ENCODE measurements around the gene CFAP221.

The CFAP221 gene

GRCh38 chr2:119668546-119668945, 124.3 kb downstream of the CFAP221 start:
- DNase-seq (ENCODE audit: insufficient read length, low spot score) (no peak), FAIRE-seq (no peak)
- TF ChIP-seq SPI1 (IDR thresholded peaks at IDR 0.05; ENCODE audit: low read depth, low read length) = no peak
- TF ChIP-seq POLR2AphosphoS5 (IDR thresholded peaks at IDR 0.05; ENCODE audit: low read depth, low read length) = no peak
- no peak for TF ChIP-seq POLR2A (IDR thresholded peaks at IDR 0.05; ENCODE audit: low read depth, low read length)
- no peak for TF ChIP-seq PAX5 (IDR thresholded peaks at IDR 0.05; ENCODE audit: insufficient read depth, low read length, severe bottlenecking)
- TF ChIP-seq POU2F2 (IDR thresholded peaks at IDR 0.05; ENCODE audit: low read depth, low read length) = no peak
- TF ChIP-seq TAF1 (IDR thresholded peaks at IDR 0.05; ENCODE audit: low read depth, low read length) = no peak

DNA sequence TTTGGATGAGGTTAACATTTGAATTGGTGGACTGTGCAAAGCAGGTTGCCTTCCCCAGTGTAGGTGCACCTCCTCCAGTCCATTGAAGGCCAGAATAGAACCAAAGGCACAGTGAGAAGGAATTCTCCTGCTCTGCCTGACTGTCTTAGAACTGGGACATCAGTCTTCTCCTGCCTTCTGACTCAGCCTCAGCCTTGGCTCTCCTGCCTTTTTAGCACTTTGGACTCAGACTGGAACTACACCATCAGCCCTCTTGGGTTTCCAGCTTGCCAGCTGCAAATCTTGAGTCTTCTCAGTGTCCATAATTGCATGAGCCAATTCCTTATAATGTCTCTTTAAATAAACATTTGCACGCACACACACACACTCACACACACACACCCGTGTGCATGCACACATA, 126.8 kb downstream of the CFAP221 start:
- FAIRE-seq (no peak), DNase-seq (ENCODE audit: insufficient read length, low spot score) (no peak)
- TF ChIP-seq POLR2AphosphoS5 (IDR thresholded peaks at IDR 0.05; ENCODE audit: low read depth, low read length) (no peak), POU2F2 (IDR thresholded peaks at IDR 0.05; ENCODE audit: low read depth, low read length) (no peak), TAF1 (IDR thresholded peaks at IDR 0.05; ENCODE audit: low read depth, low read length) (no peak), PAX5 (IDR thresholded peaks at IDR 0.05; ENCODE audit: insufficient read depth, low read length, severe bottlenecking) (no peak)

- no peak for TF ChIP-seq PAX5 (IDR thresholded peaks at IDR 0.05; ENCODE audit: insufficient read depth, low read length, severe bottlenecking)
- no peak for TF ChIP-seq POLR2A (IDR thresholded peaks at IDR 0.05; ENCODE audit: low read depth, low read length)
- TF ChIP-seq SPI1 (IDR thresholded peaks at IDR 0.05; ENCODE audit: low read depth, low read length) = no peak
- no peak for TF ChIP-seq POLR2AphosphoS5 (IDR thresholded peaks at IDR 0.05; ENCODE audit: low read depth, low read length)
- TF ChIP-seq POU2F2 (IDR thresholded peaks at IDR 0.05; ENCODE audit: low read depth, low read length) = no peak
- no peak for TF ChIP-seq TAF1 (IDR thresholded peaks at IDR 0.05; ENCODE audit: low read depth, low read length)
- DNase-seq (ENCODE audit: insufficient read length, low spot score) (no peak), FAIRE-seq (no peak)
These were observed 127.5 kb downstream of the CFAP221 start for GRCh38 chr2:119671752-119672151.

- TF ChIP-seq POU2F2 (IDR thresholded peaks at IDR 0.05; ENCODE audit: low read depth, low read length) (no peak), PAX5 (IDR thresholded peaks at IDR 0.05; ENCODE audit: insufficient read depth, low read length, severe bottlenecking) (no peak), POLR2A (IDR thresholded peaks at IDR 0.05; ENCODE audit: low read depth, low read length) (no peak), SPI1 (IDR thresholded peaks at IDR 0.05; ENCODE audit: low read depth, low read length) (no peak), TAF1 (IDR thresholded peaks at IDR 0.05; ENCODE audit: low read depth, low read length) (no peak), POLR2AphosphoS5 (IDR thresholded peaks at IDR 0.05; ENCODE audit: low read depth, low read length) (no peak)
- FAIRE-seq = no peak
- no peak for DNase-seq (ENCODE audit: insufficient read length, low spot score)
These were observed 128.1 kb downstream of the CFAP221 start for GRCh38 chr2:119672161-119672862.

- FAIRE-seq (no peak), DNase-seq (ENCODE audit: insufficient read length, low spot score) (no peak)
- TF ChIP-seq POLR2AphosphoS5 (IDR thresholded peaks at IDR 0.05; ENCODE audit: low read depth, low read length) (no peak), SPI1 (IDR thresholded peaks at IDR 0.05; ENCODE audit: low read depth, low read length) (no peak), TAF1 (IDR thresholded peaks at IDR 0.05; ENCODE audit: low read depth, low read length) (no peak), POU2F2 (IDR thresholded peaks at IDR 0.05; ENCODE audit: low read depth, low read length) (no peak), POLR2A (IDR thresholded peaks at IDR 0.05; ENCODE audit: low read depth, low read length) (no peak), PAX5 (IDR thresholded peaks at IDR 0.05; ENCODE audit: insufficient read depth, low read length, severe bottlenecking) (no peak)
These were observed 129.5 kb downstream of the CFAP221 start for GRCh38 chr2:119673796-119674195.

- TF ChIP-seq POU2F2 (IDR thresholded peaks at IDR 0.05; ENCODE audit: low read depth, low read length) = no peak
- no peak for TF ChIP-seq TAF1 (IDR thresholded peaks at IDR 0.05; ENCODE audit: low read depth, low read length)
- no peak for TF ChIP-seq PAX5 (IDR thresholded peaks at IDR 0.05; ENCODE audit: insufficient read depth, low read length, severe bottlenecking)
- no peak for TF ChIP-seq POLR2AphosphoS5 (IDR thresholded peaks at IDR 0.05; ENCODE audit: low read depth, low read length)
- no peak for TF ChIP-seq SPI1 (IDR thresholded peaks at IDR 0.05; ENCODE audit: low read depth, low read length)
- no peak for TF ChIP-seq POLR2A (IDR thresholded peaks at IDR 0.05; ENCODE audit: low read depth, low read length)
- DNase-seq (ENCODE audit: insufficient read length, low spot score) (no peak), FAIRE-seq (no peak)
These were observed 130.7 kb downstream of the CFAP221 start for GRCh38 chr2:119674711-119675500.

DNA sequence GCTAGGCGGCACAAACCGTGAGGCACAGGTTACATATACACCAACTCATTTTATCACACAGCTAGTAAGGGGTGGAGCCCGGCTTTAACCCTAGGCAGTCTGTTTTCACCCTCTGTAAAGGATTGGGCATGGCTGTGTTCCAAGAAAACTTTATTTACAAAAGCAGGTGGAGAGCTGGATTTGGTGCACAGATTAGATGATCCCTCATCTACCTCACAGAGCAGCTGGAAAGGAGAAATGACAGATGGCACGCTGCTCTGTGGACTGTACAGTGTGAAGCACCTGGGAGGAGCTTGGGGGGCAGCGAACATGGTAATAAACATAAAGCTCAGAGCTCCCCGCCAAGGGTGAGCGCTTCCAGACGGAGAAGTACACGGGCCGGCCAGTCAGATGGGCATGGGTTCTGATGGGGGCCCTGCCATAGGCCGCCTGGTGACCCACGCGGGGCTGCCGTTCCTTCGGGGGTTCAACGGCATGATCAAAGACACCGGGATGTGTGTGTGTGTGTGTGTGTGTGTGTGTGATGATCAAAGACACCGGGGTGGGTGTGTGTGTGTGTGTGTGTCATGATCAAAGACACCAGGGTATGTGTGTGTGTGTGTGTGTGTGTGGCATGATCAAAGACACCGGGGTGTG, 133.9 kb downstream of the CFAP221 start:
- TF ChIP-seq SPI1 (IDR thresholded peaks at IDR 0.05; ENCODE audit: low read depth, low read length) (no peak), POLR2A (IDR thresholded peaks at IDR 0.05; ENCODE audit: low read depth, low read length) (no peak), TAF1 (IDR thresholded peaks at IDR 0.05; ENCODE audit: low read depth, low read length) (no peak), POLR2AphosphoS5 (IDR thresholded peaks at IDR 0.05; ENCODE audit: low read depth, low read length) (no peak), POU2F2 (IDR thresholded peaks at IDR 0.05; ENCODE audit: low read depth, low read length) (no peak)
- no peak for DNase-seq (ENCODE audit: insufficient read length, low spot score)
- no peak for FAIRE-seq

DNA sequence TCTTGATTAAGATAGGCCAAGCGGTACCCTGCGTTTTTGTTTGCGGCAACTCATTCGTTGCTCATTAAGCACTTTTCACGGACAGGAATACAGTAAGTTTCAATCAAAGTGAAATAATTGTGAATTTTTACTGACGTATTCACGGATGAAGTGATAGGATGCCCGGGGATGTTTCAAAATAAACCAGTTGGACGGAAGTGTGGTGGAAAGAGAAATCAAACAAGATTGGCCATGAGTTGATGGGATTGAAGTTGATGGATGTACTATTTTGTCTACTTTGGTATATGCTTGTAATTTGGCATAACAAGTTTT, 135.2 kb downstream of the CFAP221 start:
- no peak for DNase-seq (ENCODE audit: insufficient read length, low spot score)
- no peak for TF ChIP-seq PAX5 (IDR thresholded peaks at IDR 0.05; ENCODE audit: insufficient read depth, low read length, severe bottlenecking)
- TF ChIP-seq POLR2A (IDR thresholded peaks at IDR 0.05; ENCODE audit: low read depth, low read length) = no peak
- TF ChIP-seq TAF1 (IDR thresholded peaks at IDR 0.05; ENCODE audit: low read depth, low read length) = no peak
- no peak for TF ChIP-seq POU2F2 (IDR thresholded peaks at IDR 0.05; ENCODE audit: low read depth, low read length)
- TF ChIP-seq POLR2AphosphoS5 (IDR thresholded peaks at IDR 0.05; ENCODE audit: low read depth, low read length) = no peak
- TF ChIP-seq SPI1 (IDR thresholded peaks at IDR 0.05; ENCODE audit: low read depth, low read length) = no peak
- FAIRE-seq = peak; percentile 20

- FAIRE-seq (no peak), DNase-seq (ENCODE audit: insufficient read length, low spot score) (no peak)
- TF ChIP-seq POLR2A (IDR thresholded peaks at IDR 0.05; ENCODE audit: low read depth, low read length) (no peak), POLR2AphosphoS5 (IDR thresholded peaks at IDR 0.05; ENCODE audit: low read depth, low read length) (no peak), TAF1 (IDR thresholded peaks at IDR 0.05; ENCODE audit: low read depth, low read length) (no peak), POU2F2 (IDR thresholded peaks at IDR 0.05; ENCODE audit: low read depth, low read length) (no peak), SPI1 (IDR thresholded peaks at IDR 0.05; ENCODE audit: low read depth, low read length) (no peak), PAX5 (IDR thresholded peaks at IDR 0.05; ENCODE audit: insufficient read depth, low read length, severe bottlenecking) (no peak)
These were observed 135.6 kb downstream of the CFAP221 start for GRCh38 chr2:119679846-119680245.
